CD4-positive, alpha-beta T cell (primary cell): Measurements from ENCODE around the gene SGO1. TPM values are rescaled to one million over a fixed set of nuclear protein-coding genes. Genes with fewer than 3 reads are reported as not detected.
A peak's percentile ranks its signal among the peaks of the same experiment; 100 is the strongest.

Source experiments
- ATAC-seq: fragments of 200-7000 bp; cut with Tn5 transposase; one replicate; pipeline ENCODE4 v1.10.0; 2022; ENCODE audit warnings: mild to moderate bottlenecking; ENCODE audit not compliant: poor library complexity
- CTCF ChIA-PET: fragments of 350-600 bp; sonication (Branson Sonifier 250); formaldehyde crosslinking; loops from one replicate; lab custom pipeline; 2021; ENCODE audit warnings: antibody characterized with exemption, inconsistent platforms; lab: Charles Lee
- POLR2A ChIA-PET: fragments of 350-600 bp; sonication (Branson Sonifier 250); formaldehyde crosslinking; loops from one replicate; lab custom pipeline; 2021; ENCODE audit warnings: antibody characterized with exemption, inconsistent platforms; lab: Charles Lee
- DNase-seq, 14 experiments: peaks; one replicate each; pipeline ENCODE4 v3.0.0-alpha.2; 2013 to 2020; ENCODE audit warnings: mixed read lengths in 2 of 14
- H3K27ac ChIP-seq, 2 donors: one replicate each; pipeline versions ENCODE4 v1.5.1 to v1.7.0; 2013; ENCODE audit warnings: low read length in 2 of 2, low read depth in 1 of 2, mild to moderate bottlenecking in 1 of 2
- H3K27me3 ChIP-seq, 2 experiments: 1 replicate in 1 of 2; 2 replicates in 1 of 2; pipeline versions ENCODE4 v1.6.1 to v1.7.0; 2013; ENCODE audit warnings: low read length in 2 of 2, control low read depth in 1 of 2, mild to moderate bottlenecking in 1 of 2, moderate library complexity in 1 of 2; ENCODE audit not compliant: insufficient read depth in 2 of 2, control insufficient read depth in 1 of 2
- H3K36me3 ChIP-seq: one replicate; pipeline ENCODE4 v1.6.1; 2013; ENCODE audit warnings: low read length, control low read depth; ENCODE audit not compliant: insufficient read depth
- H3K4me1 ChIP-seq: one replicate; pipeline ENCODE4 v1.6.1; 2013; ENCODE audit warnings: low read length, control low read depth; ENCODE audit not compliant: insufficient read depth
- H3K4me3 ChIP-seq: one replicate; pipeline ENCODE4 v1.5.1; 2013; ENCODE audit warnings: mild to moderate bottlenecking, low read length, moderate library complexity
- H3K9me3 ChIP-seq, 2 experiments: 1 replicate in 1 of 2; 2 replicates in 1 of 2; pipeline versions ENCODE4 v1.6.1 to v1.7.0; 2013; ENCODE audit warnings: low read length in 2 of 2, mild to moderate bottlenecking in 2 of 2, control low read depth in 1 of 2, moderate library complexity in 1 of 2; ENCODE audit not compliant: control insufficient read depth in 1 of 2, insufficient read depth in 1 of 2
- H3K27ac Mint-ChIP-seq: one replicate; pipeline ENCODE4 v1.8.0; 2020; ENCODE audit warnings: mixed read lengths
- H3K27me3 Mint-ChIP-seq: one replicate; pipeline ENCODE4 v1.8.0; 2021; ENCODE audit warnings: mixed read lengths
- H3K36me3 Mint-ChIP-seq: one replicate; pipeline ENCODE4 v1.8.0; 2021; ENCODE audit warnings: low read depth, mixed read lengths
- H3K4me1 Mint-ChIP-seq: one replicate; pipeline ENCODE4 v1.8.0; 2021; ENCODE audit warnings: low read depth, mixed read lengths
- H3K4me3 Mint-ChIP-seq: one replicate; pipeline ENCODE4 v1.8.0; 2020; ENCODE audit warnings: mild to moderate bottlenecking, mixed read lengths
- H3K9me3 Mint-ChIP-seq: one replicate; pipeline ENCODE4 v1.8.0; 2020; ENCODE audit warnings: mixed read lengths
- CTCF ChIP-seq: fragments of 200-600 bp; IDR thresholded peaks from one replicate; pipeline ENCODE4 v1.8.0; 2022; ENCODE audit warnings: antibody characterized with exemption, mild to moderate bottlenecking
- intact Hi-C, 2 experiments: fragments of 100-400 bp; cut with DNase I in 1 of 2; cut with micrococcal nuclease in 1 of 2; formaldehyde crosslinking; loops; one replicate each; pipeline versions ENCODE4 v1.15.1 to v1.9.0; 2023 to 2025; cut with DNase I, micrococcal nuclease
- total RNA-seq, 174 experiments: library from RNA in 2 of 174; stranded (reverse) in 2 of 174; gene quantifications; one replicate each; pipeline ENCODE4 v1.2.3 and lab custom pipeline; 2021 to 2026

Gene SGO1
- total RNA-seq, 2 experiments from 2014 or later = not detected

GRCh38 chr3:20154078-20154477, 31.9 kb downstream of the SGO1 start:
- DNase-seq (no peak), ATAC-seq (no peak)
- H3K4me1 Mint-ChIP-seq = no peaks in the 10 kb centered on the region
- TF ChIP-seq CTCF = no peak
- Histone ChIP-seq H3K4me3 (no peak overlapping the region), H3K36me3 (peaks cover 40% of the 10 kb centered on the region), H3K27me3 (no peaks in the 10 kb centered on the region), H3K4me1 (no peaks in the 10 kb centered on the region), H3K27ac (no peak overlapping the region), H3K9me3 (no peaks in the 10 kb centered on the region)
- no peaks in the 10 kb centered on the region for H3K9me3 Mint-ChIP-seq
- POLR2A ChIA-PET = interaction anchor here (0.7 kb wide), 1 partner anchor 32 kb away, joined by 3 read pairs; no protein-coding TSS in a partner anchor
- intact Hi-C loops = no loop called here
- no peak overlapping the region for H3K4me3 Mint-ChIP-seq
- no peaks in the 10 kb centered on the region for H3K27me3 Mint-ChIP-seq
- H3K36me3 Mint-ChIP-seq = peaks cover 48% of the 10 kb centered on the region
- peak overlapping the region; percentile 28 for H3K27ac Mint-ChIP-seq
- CTCF ChIA-PET = interaction anchor here (1.4 kb wide), 1 partner anchor 10 kb away, joined by 4 read pairs; no protein-coding TSS in a partner anchor

GRCh38 chr3:20148466-20148865, 37.5 kb downstream of the SGO1 start:
- intact Hi-C loops = no loop called here
- H3K27ac Mint-ChIP-seq = no peak overlapping the region
- Histone ChIP-seq H3K4me1 (no peaks in the 10 kb centered on the region), H3K27ac (no peak overlapping the region), H3K36me3 (peaks cover 62% of the 10 kb centered on the region), H3K9me3 (no peaks in the 10 kb centered on the region), H3K4me3 (no peak overlapping the region), H3K27me3 (no peaks in the 10 kb centered on the region)
- peaks cover 87% of the 10 kb centered on the region for H3K36me3 Mint-ChIP-seq
- no peaks in the 10 kb centered on the region for H3K4me1 Mint-ChIP-seq
- POLR2A ChIA-PET = interaction anchor here (1.9 kb wide), 1 partner anchor 37 kb away, joined by 6 read pairs; the partner anchor contains the start of gene SGO1
- H3K9me3 Mint-ChIP-seq = no peaks in the 10 kb centered on the region
- no peaks in the 10 kb centered on the region for H3K27me3 Mint-ChIP-seq
- no peak overlapping the region for H3K4me3 Mint-ChIP-seq
- CTCF ChIA-PET = no interaction called here
- no peak for TF ChIP-seq CTCF
- DNase-seq (no peak), ATAC-seq (no peak)

GRCh38 chr3:20147361-20147760, 38.6 kb downstream of the SGO1 start:
- peaks cover 64% of the 10 kb centered on the region for H3K36me3 ChIP-seq
- POLR2A ChIA-PET = interaction anchor here (1.9 kb wide), 1 partner anchor 38 kb away, joined by 6 read pairs; the partner anchor contains the start of gene SGO1
- intact Hi-C loops = no loop called here

More at GRCh38 chr3:20147361-20147760, 38.6 kb downstream of the SGO1 start:
- CTCF ChIA-PET = no interaction called here
- Mint-ChIP-seq H3K4me1 (no peaks in the 10 kb centered on the region), H3K27me3 (no peaks in the 10 kb centered on the region), H3K27ac (no peak overlapping the region), H3K4me3 (no peak overlapping the region), H3K36me3 (peaks cover 90% of the 10 kb centered on the region), H3K9me3 (no peaks in the 10 kb centered on the region)
- H3K27me3 ChIP-seq = no peaks in the 10 kb centered on the region
- no peak overlapping the region for H3K27ac ChIP-seq
- TF ChIP-seq CTCF = no peak
- H3K9me3 ChIP-seq = no peaks in the 10 kb centered on the region
- ATAC-seq (no peak), DNase-seq (no peak)
- H3K4me1 ChIP-seq = no peaks in the 10 kb centered on the region
- H3K4me3 ChIP-seq = no peak overlapping the region
